Endothelial cell of umbilical vein (primary cell): ENCODE measurements around the gene PARP9. TPM values are rescaled to one million over a fixed set of nuclear protein-coding genes. Genes with fewer than 3 reads are reported as not detected.

ENCODE experiments used
- BruUV-seq: library from RNA; stranded (reverse); fragments of 400-500 nt; replicated peaks from 2 replicates; lab custom pipeline; 2021; lab: Mats Ljungman, UMichigan
- CTCF ChIA-PET: fragments of 300-600, 350-600 bp; sonication (Branson Sonifier 250); formaldehyde crosslinking; loops from one replicate; lab custom pipeline; 2021; ENCODE audit warnings: antibody characterized with exemption, inconsistent platforms; lab: Charles Lee
- POLR2A ChIA-PET: fragments of 300-600, 350-600 bp; sonication (Branson Sonifier 250); formaldehyde crosslinking; loops from one replicate; lab custom pipeline; 2021; ENCODE audit warnings: antibody characterized with exemption, inconsistent platforms; lab: Charles Lee
- DNase-seq: peaks from one replicate; pipeline ENCODE4 v3.0.0-alpha.2; 2011; ENCODE audit warnings: low read depth, low spot score
- FAIRE-seq: peaks from 2 replicates; lab custom pipeline; 2011; peaks lifted over from hg19 to GRCh38; lab: Jason Lieb, UNC
- H2AFZ ChIP-seq: 2 replicates; pipeline ENCODE4 v1.6.0; 2012; ENCODE audit warnings: low read depth, low read length, control low read depth, inconsistent platforms
- H3K27ac ChIP-seq: 2 replicates; pipeline ENCODE4 v1.5.1; 2011; ENCODE audit warnings: low read depth, mild to moderate bottlenecking, control low read depth, low read length, moderate library complexity; ENCODE audit not compliant: insufficient read depth
- H3K27me3 ChIP-seq, 2 experiments: 2 replicates each; pipeline versions ENCODE4 v1.6.0 to v1.6.1; 2011; ENCODE audit warnings: low read length in 2 of 2, mixed read lengths in 1 of 2; ENCODE audit not compliant: control insufficient read depth in 2 of 2, insufficient read depth in 2 of 2
- H3K36me3 ChIP-seq, 2 experiments: 2 replicates in 1 of 2; 3 replicates in 1 of 2; pipeline ENCODE4 v1.5.1; 2011; ENCODE audit warnings: low read length in 2 of 2, mild to moderate bottlenecking in 1 of 2, moderate library complexity in 1 of 2; ENCODE audit not compliant: control insufficient read depth in 2 of 2, insufficient read depth in 2 of 2; ENCODE audit errors: extremely low read depth in 1 of 2
- H3K4me1 ChIP-seq: 3 replicates; pipeline ENCODE4 v1.5.1; 2011; ENCODE audit warnings: mild to moderate bottlenecking, low read length; ENCODE audit not compliant: control insufficient read depth, insufficient read depth; ENCODE audit errors: extremely low read depth
- H3K4me2 ChIP-seq: 2 replicates; pipeline ENCODE4 v1.6.1; 2011; ENCODE audit warnings: low read length, control low read depth, mixed read lengths; ENCODE audit not compliant: insufficient read depth
- H3K4me3 ChIP-seq, 3 experiments: fragments of 200-600 bp in 1 of 3; sonication (generic), shearing (Covaris generic) in 1 of 3; replicated peaks in 1 of 3; 2 replicates each; pipeline ENCODE4 v1.5.1; 2011 to 2016; ENCODE audit warnings: control low read depth in 3 of 3, low read length in 3 of 3, mild to moderate bottlenecking in 2 of 3, inconsistent platforms in 1 of 3, low read depth in 1 of 3, moderate library complexity in 1 of 3; ENCODE audit not compliant: insufficient read depth in 1 of 3
- H3K79me2 ChIP-seq: 2 replicates; pipeline ENCODE4 v1.6.0; 2012; ENCODE audit warnings: low read length, inconsistent platforms; ENCODE audit not compliant: control insufficient read depth, insufficient read depth
- H3K9ac ChIP-seq: replicated peaks from 2 replicates; pipeline ENCODE3; 2011; ENCODE audit warnings: low read length, control low read depth; ENCODE audit not compliant: insufficient read depth; ENCODE audit errors: extremely low read depth
- H3K9me1 ChIP-seq: replicated peaks from 3 replicates; pipeline ENCODE4 v1.6.0; 2011; ENCODE audit warnings: mild to moderate bottlenecking, low read length; ENCODE audit not compliant: control insufficient read depth, insufficient read depth; ENCODE audit errors: extremely low read depth
- H3K9me3 ChIP-seq: replicated peaks from 2 replicates; pipeline ENCODE4 v1.5.1; 2012; ENCODE audit warnings: low read length, inconsistent platforms; ENCODE audit not compliant: control insufficient read depth, insufficient read depth
- H4K20me1 ChIP-seq: replicated peaks from 2 replicates; pipeline ENCODE3; 2011; ENCODE audit warnings: mild to moderate bottlenecking, low read length; ENCODE audit not compliant: control insufficient read depth, insufficient read depth; ENCODE audit errors: extremely low read depth
- CTCF ChIP-seq, 2 donors: IDR thresholded peaks; 1 replicate in 1 of 2; 2 replicates in 1 of 2; pipeline ENCODE4 v1.5.1; 2011; ENCODE audit warnings: low read length in 2 of 2, mild to moderate bottlenecking in 2 of 2, moderate library complexity in 2 of 2, control low read depth in 1 of 2, inconsistent platforms in 1 of 2, low read depth in 1 of 2; ENCODE audit not compliant: insufficient read depth in 1 of 2; ENCODE audit errors: extremely low read depth in 1 of 2
- EZH2 ChIP-seq: IDR thresholded peaks from 2 replicates; pipeline ENCODE4 v1.6.1; 2012; ENCODE audit warnings: borderline replicate concordance, low read depth, mild to moderate bottlenecking, moderate library complexity, low read length, inconsistent platforms; ENCODE audit not compliant: severe bottlenecking
- FOS ChIP-seq: IDR thresholded peaks from 2 replicates; pipeline ENCODE4 v1.6.1; 2011; ENCODE audit warnings: mild to moderate bottlenecking, low read length, moderate library complexity, borderline replicate concordance; ENCODE audit not compliant: insufficient read depth
- GATA2 ChIP-seq: IDR thresholded peaks from 2 replicates; pipeline ENCODE4 v1.7.0; 2011; ENCODE audit warnings: low read depth, mild to moderate bottlenecking, moderate library complexity, mixed read lengths, low read length; ENCODE audit not compliant: insufficient read length, insufficient read depth
- JUN ChIP-seq: IDR thresholded peaks from 2 replicates; pipeline ENCODE4 v1.6.1; 2011; ENCODE audit warnings: borderline replicate concordance, low read depth; ENCODE audit not compliant: insufficient read length, insufficient read depth
- MAX ChIP-seq: IDR thresholded peaks from 2 replicates; pipeline ENCODE4 v1.6.1; 2011; ENCODE audit not compliant: insufficient read depth, insufficient read length
- MYC ChIP-seq: IDR thresholded peaks from one replicate; pipeline ENCODE4 v1.6.1; 2011; ENCODE audit warnings: mild to moderate bottlenecking, low read depth, low read length
- dilution Hi-C: fragments of 300-500 bp; cut with MboI; formaldehyde crosslinking; loops from one replicate; pipeline ENCODE4 v1.15.0; 2019; ENCODE audit warnings: low sequenced_read_pairs; ENCODE audit not compliant: extremely low pct_ligation_motif_present
- intact Hi-C: fragments of 100-400 bp; cut with micrococcal nuclease; formaldehyde crosslinking; loops from one replicate; pipeline ENCODE4 v1.10.0; 2022
- polyA plus RNA-seq, 4 experiments: library from polyadenylated mRNA; depleted of rRNA in 3 of 4; stranded (reverse) in 3 of 4; unstranded in 1 of 4; fragments of >200 nt; gene quantifications; 2 replicates each; pipeline versions ENCODE4 v1.2.1 to v1.2.3, GENCODE V29; 2011 to 2012; ENCODE audit warnings: missing spikeins in 1 of 4
- total RNA-seq: library from RNA; stranded (reverse); gene quantifications from 2 replicates; pipeline ENCODE4 v1.2.3, GENCODE V29; 2021

PARP9 gene
- total and polyA plus RNA-seq, 2 donors (not counting 3 experiments of a cell fraction or from before 2014, with no cell fraction given), result 10.1 to 12.5 TPM

- intact Hi-C loops, result no loop called here
Measured at GRCh38 chr3:122530164-122530563, 33.9 kb downstream of the PARP9 start.

More at GRCh38 chr3:122530164-122530563, 33.9 kb downstream of the PARP9 start:
- no peak overlapping the region for H3K27ac ChIP-seq
- no peak overlapping the region for H3K4me2 ChIP-seq
- no peak overlapping the region for H2AFZ ChIP-seq
- TF ChIP-seq CTCF (IDR thresholded peaks at IDR 0.05; ENCODE audit: extremely low read depth in 1 of 2, insufficient read depth in 1 of 2, low read depth in 1 of 2, low read length in 2 of 2) (no peak), MYC (no peak), FOS (no peak), GATA2 (no peak), EZH2 (no peak), JUN (no peak), MAX (no peak)
- dilution Hi-C loops, result no loop called here
- FAIRE-seq, result no peak
- no peak for DNase-seq
- H3K9ac ChIP-seq, result no peak overlapping the region
- peaks cover 0 to 4% of the 10 kb centered on the region in 2 experiments for H3K36me3 ChIP-seq
- H4K20me1 ChIP-seq, result no peaks in the 10 kb centered on the region
- no peaks in the 10 kb centered on the region for H3K27me3 ChIP-seq
- BruUV-seq, result no TSS peak
- no peaks in the 10 kb centered on the region for H3K9me3 ChIP-seq
- H3K9me1 ChIP-seq, result no peaks in the 10 kb centered on the region
- H3K79me2 ChIP-seq, result no peaks in the 10 kb centered on the region
- H3K4me3 ChIP-seq, result no peak overlapping the region
- CTCF ChIA-PET, result no interaction called here
- POLR2A ChIA-PET, result no interaction called here
- no peaks in the 10 kb centered on the region for H3K4me1 ChIP-seq
